SK-N-SH (cell line): Measurements from ENCODE around the gene VNN1. TPM values are rescaled to one million over a fixed set of nuclear protein-coding genes. Genes with fewer than 3 reads are reported as not detected.

Experiments
- CTCF ChIA-PET: fragments of 300-600, 350-600 bp; formaldehyde crosslinking; extraction: SDS; loops from one replicate; lab custom pipeline; 2021; lab: Yijun Ruan, JAX
- POLR2A ChIA-PET: fragments of 350-600 bp; sonication (Branson Sonifier 250); formaldehyde crosslinking; extraction: SDS; loops from one replicate; lab custom pipeline; 2020; ENCODE audit warnings: antibody characterized with exemption, inconsistent platforms; lab: Yijun Ruan, JAX
- DNase-seq: peaks from one replicate; pipeline ENCODE4 v3.0.0; 2012
- H2AFZ ChIP-seq: fragments of 200-600 bp; sonication (generic); 2 replicates; pipeline ENCODE4 v1.8.1; 2016; ENCODE audit warnings: antibody characterized with exemption, mild to moderate bottlenecking, low read depth
- H3F3A ChIP-seq: fragments of 200-600 bp; sonication (generic); replicated peaks from 2 replicates; pipeline ENCODE3; 2016; ENCODE audit warnings: antibody characterized with exemption, mild to moderate bottlenecking; ENCODE audit not compliant: insufficient read depth
- H3K27ac ChIP-seq, 2 experiments: fragments of 200-500 bp in 1 of 2; fragments of 200-600 bp in 1 of 2; sonication (Bioruptor generic) in 1 of 2; sonication (generic), shearing (Covaris generic) in 1 of 2; 2 replicates each; pipeline versions ENCODE4 v1.5.1 to v1.6.1; 2014 to 2016; ENCODE audit warnings: low read depth in 2 of 2, inconsistent platforms in 1 of 2, low read length in 1 of 2, mild to moderate bottlenecking in 1 of 2, mixed read lengths in 1 of 2
- H3K27me3 ChIP-seq: fragments of 200-600 bp; sonication (generic), shearing (Covaris generic); 2 replicates; pipeline ENCODE4 v1.6.1; 2016; ENCODE audit warnings: mixed run types; ENCODE audit not compliant: insufficient read depth
- H3K36me3 ChIP-seq, 2 experiments: fragments of 200-500 bp in 1 of 2; fragments of 200-600 bp in 1 of 2; sonication (Bioruptor generic) in 1 of 2; sonication (generic) in 1 of 2; replicated peaks in 1 of 2; 2 replicates each; pipeline versions ENCODE3 to v1.5.1; 2014 to 2016; ENCODE audit warnings: low read length in 1 of 2, mild to moderate bottlenecking in 1 of 2; ENCODE audit not compliant: insufficient read depth in 2 of 2, control insufficient read depth in 1 of 2
- H3K4me1 ChIP-seq, 2 experiments: fragments of 200-500 bp in 1 of 2; fragments of 200-600 bp in 1 of 2; sonication (Bioruptor generic) in 1 of 2; sonication (generic), shearing (Covaris generic) in 1 of 2; 2 replicates each; pipeline versions ENCODE4 v1.5.1 to v1.6.1; 2014 to 2016; ENCODE audit warnings: low read depth in 1 of 2, low read length in 1 of 2, mixed run types in 1 of 2; ENCODE audit not compliant: insufficient read depth in 2 of 2, control insufficient read depth in 1 of 2
- H3K4me2 ChIP-seq: fragments of 200-600 bp; sonication (generic), shearing (Covaris generic); 2 replicates; pipeline ENCODE4 v1.6.1; 2017; ENCODE audit warnings: mixed run types
- H3K4me3 ChIP-seq, 2 experiments: fragments of 200-500 bp in 1 of 2; fragments of 200-600 bp in 1 of 2; sonication (Bioruptor generic) in 1 of 2; sonication (generic), shearing (Covaris generic) in 1 of 2; 2 replicates each; pipeline versions ENCODE4 v1.5.1 to v1.8.1; 2014 to 2016; ENCODE audit warnings: low read depth in 2 of 2, inconsistent platforms in 1 of 2, low read length in 1 of 2, mild to moderate bottlenecking in 1 of 2, mixed read lengths in 1 of 2, moderate library complexity in 1 of 2
- H3K79me2 ChIP-seq: fragments of 200-600 bp; sonication (generic); 2 replicates; pipeline ENCODE4 v1.8.1; 2017; ENCODE audit warnings: mild to moderate bottlenecking; ENCODE audit not compliant: insufficient read depth
- H3K9ac ChIP-seq: fragments of 200-600 bp; sonication (generic); 2 replicates; pipeline ENCODE4 v1.6.1; 2017; ENCODE audit warnings: mixed run types
- H3K9me2 ChIP-seq: fragments of 200-600 bp; sonication (generic); 2 replicates; pipeline ENCODE4 v1.6.1; 2017; ENCODE audit warnings: mixed run types
- H3K9me3 ChIP-seq: fragments of 200-600 bp; sonication (generic); 2 replicates; pipeline ENCODE4 v1.6.1; 2017; ENCODE audit warnings: mixed run types, mild to moderate bottlenecking, moderate library complexity
- H4K20me1 ChIP-seq: fragments of 200-600 bp; sonication (generic); 2 replicates; pipeline ENCODE4 v1.6.1; 2017; ENCODE audit warnings: mild to moderate bottlenecking, mixed run types; ENCODE audit not compliant: insufficient read depth
- CHD2 ChIP-seq: fragments of 150-350 bp; IDR thresholded peaks from 2 replicates; pipeline ENCODE4 v1.6.1; 2018; ENCODE audit warnings: low read length; ENCODE audit not compliant: partially characterized antibody
- ELF1 ChIP-seq: IDR thresholded peaks from 2 replicates; pipeline ENCODE4 v1.4.0; 2012
- EP300 ChIP-seq, 2 experiments: IDR thresholded peaks; 2 replicates each; pipeline versions ENCODE4 v1.4.0 to v1.6.1; 2012; ENCODE audit warnings: borderline replicate concordance in 1 of 2, low read depth in 1 of 2, low read length in 1 of 2
- FOXJ3 ChIP-seq: sonication (generic); formaldehyde crosslinking; IDR thresholded peaks from 2 replicates; pipeline ENCODE4 v1.5.1; 2020; ENCODE audit warnings: mild to moderate bottlenecking, missing genetic modification reagents
- FOXM1 ChIP-seq: IDR thresholded peaks from 2 replicates; pipeline ENCODE4 v1.4.0; 2012; ENCODE audit warnings: low read depth, mild to moderate bottlenecking
- GABPA ChIP-seq: IDR thresholded peaks from 2 replicates; pipeline ENCODE4 v1.4.0; 2012; ENCODE audit warnings: low read depth, mild to moderate bottlenecking
- MEF2A ChIP-seq: IDR thresholded peaks from 2 replicates; pipeline ENCODE4 v1.4.0; 2012; ENCODE audit warnings: low read depth, borderline replicate concordance
- MXI1 ChIP-seq: IDR thresholded peaks from 2 replicates; pipeline ENCODE4 v1.6.1; 2012; ENCODE audit warnings: mild to moderate bottlenecking, low read depth, low read length, improper control_type of control experiment
- NFIC ChIP-seq: IDR thresholded peaks from 2 replicates; pipeline ENCODE4 v1.4.0; 2012; ENCODE audit warnings: borderline replicate concordance
- RAD21 ChIP-seq: IDR thresholded peaks from 2 replicates; pipeline ENCODE4 v1.6.1; 2012; ENCODE audit warnings: mild to moderate bottlenecking, low read length
- SMC3 ChIP-seq: IDR thresholded peaks from 2 replicates; pipeline ENCODE4 v1.6.1; 2012; ENCODE audit warnings: low read depth, low read length, improper control_type of control experiment
- TEAD4 ChIP-seq: IDR thresholded peaks from 2 replicates; pipeline ENCODE4 v1.4.0; 2012; ENCODE audit warnings: mild to moderate bottlenecking, borderline replicate concordance; ENCODE audit not compliant: insufficient read depth
- WGBS: methylation state at CpG from one replicate; pipeline ENCODE4 v1.1.6; 2017; ENCODE audit warnings: low lambda C conversion rate; 5-methylcytosine and 5-hydroxymethylcytosine counted together
- polyA plus RNA-seq, 3 experiments: library from polyadenylated mRNA; depleted of rRNA; stranded (reverse); fragments of >200 nt; gene quantifications; 2 replicates each; pipeline ENCODE4 v1.2.3, GENCODE V29; 2012
- TF ChIP-seq, protein P1 (sequence below): IDR thresholded peaks from 2 replicates; pipeline ENCODE4; 2012
- TF ChIP-seq, protein P2 (sequence below): IDR thresholded peaks from 2 replicates; pipeline ENCODE4 v1.4.0; 2012; ENCODE audit warnings: low read depth, borderline replicate concordance
- TF ChIP-seq, protein P3 (sequence below): fragments of 150-350 bp; IDR thresholded peaks from 2 replicates; pipeline ENCODE4 v1.6.1; 2017; ENCODE audit warnings: antibody characterized with exemption, low read length, low read depth, borderline replicate concordance
- TF ChIP-seq, protein P4 (sequence below): IDR thresholded peaks from 2 replicates; pipeline ENCODE4 v1.4.0; 2012; ENCODE audit warnings: low read depth, borderline replicate concordance
- TF ChIP-seq, protein P5 (sequence below): IDR thresholded peaks from 2 replicates; pipeline ENCODE4 v1.4.0; 2012; ENCODE audit warnings: low read depth
- TF ChIP-seq, protein P6 (sequence below): fragments of 200-600 bp; sonication (generic); IDR thresholded peaks from 2 replicates; pipeline ENCODE4 v1.6.1; 2017; ENCODE audit warnings: antibody characterized with exemption, mild to moderate bottlenecking, moderate library complexity

VNN1 gene
- polyA plus RNA-seq, 1 of the 3 experiments (the other 2 are of a cell fraction), result not detected

DNA sequence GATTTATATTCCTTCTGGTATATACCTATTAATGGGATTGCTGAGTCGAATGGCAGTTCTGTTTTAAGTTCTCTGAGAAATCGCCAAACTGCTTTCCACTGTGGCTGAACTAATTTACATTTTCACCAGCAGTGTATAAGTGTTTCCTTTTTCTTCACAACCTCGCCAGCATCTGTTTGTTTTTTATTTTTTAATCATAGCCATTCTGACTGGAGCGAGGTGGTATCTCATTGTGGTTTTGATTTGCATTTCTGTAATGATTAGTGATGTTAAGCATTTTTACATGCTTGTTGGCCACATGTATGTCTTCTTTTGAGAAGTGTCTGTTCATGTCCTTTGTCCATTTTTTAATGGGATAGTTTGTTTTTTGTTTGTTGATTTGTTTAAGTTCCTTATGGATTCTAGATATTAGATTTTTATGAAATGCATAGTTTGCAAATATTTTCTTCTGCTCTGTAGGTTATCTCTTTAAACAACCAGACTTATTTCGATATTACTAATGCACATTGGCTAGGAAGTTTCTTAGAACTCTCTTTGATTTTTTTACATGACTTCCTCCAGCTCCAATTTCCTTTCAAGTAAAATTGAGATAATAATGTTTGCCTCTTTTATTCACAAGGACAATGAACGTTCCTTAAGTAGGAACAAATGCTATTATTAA, 12.2 kb upstream of the VNN1 start:
- Histone ChIP-seq H3K4me1 (no peaks in the 10 kb centered on the region), H3K27me3 (peaks cover 17% of the 10 kb centered on the region; the same call in 1 of the 2 replicates), H3K4me3 (no peak overlapping the region), H3K4me2 (no peak overlapping the region), H3K9me3 (no peaks in the 10 kb centered on the region), H3K79me2 (no peaks in the 10 kb centered on the region), H3K36me3 (no peaks in the 10 kb centered on the region), H3K9me2 (no peaks in the 10 kb centered on the region), H3F3A (no peaks in the 10 kb centered on the region), H4K20me1 (no peaks in the 10 kb centered on the region), H3K27ac (no peak overlapping the region), H3K9ac (no peak overlapping the region), H2AFZ (no peak overlapping the region)
- ChIA-PET POLR2A (no interaction called here), CTCF (no interaction called here)
- DNase-seq, result no peak
- TF ChIP-seq, protein P1, sequence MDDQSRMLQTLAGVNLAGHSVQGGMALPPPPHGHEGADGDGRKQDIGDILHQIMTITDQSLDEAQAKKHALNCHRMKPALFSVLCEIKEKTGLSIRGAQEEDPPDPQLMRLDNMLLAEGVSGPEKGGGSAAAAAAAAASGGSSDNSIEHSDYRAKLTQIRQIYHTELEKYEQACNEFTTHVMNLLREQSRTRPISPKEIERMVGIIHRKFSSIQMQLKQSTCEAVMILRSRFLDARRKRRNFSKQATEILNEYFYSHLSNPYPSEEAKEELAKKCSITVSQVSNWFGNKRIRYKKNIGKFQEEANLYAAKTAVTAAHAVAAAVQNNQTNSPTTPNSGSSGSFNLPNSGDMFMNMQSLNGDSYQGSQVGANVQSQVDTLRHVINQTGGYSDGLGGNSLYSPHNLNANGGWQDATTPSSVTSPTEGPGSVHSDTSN, result no peak
- no peak for TF ChIP-seq FOXJ3
- no peak for TF ChIP-seq FOXM1
- TF ChIP-seq TEAD4, result no peak
- TF ChIP-seq, protein P2, sequence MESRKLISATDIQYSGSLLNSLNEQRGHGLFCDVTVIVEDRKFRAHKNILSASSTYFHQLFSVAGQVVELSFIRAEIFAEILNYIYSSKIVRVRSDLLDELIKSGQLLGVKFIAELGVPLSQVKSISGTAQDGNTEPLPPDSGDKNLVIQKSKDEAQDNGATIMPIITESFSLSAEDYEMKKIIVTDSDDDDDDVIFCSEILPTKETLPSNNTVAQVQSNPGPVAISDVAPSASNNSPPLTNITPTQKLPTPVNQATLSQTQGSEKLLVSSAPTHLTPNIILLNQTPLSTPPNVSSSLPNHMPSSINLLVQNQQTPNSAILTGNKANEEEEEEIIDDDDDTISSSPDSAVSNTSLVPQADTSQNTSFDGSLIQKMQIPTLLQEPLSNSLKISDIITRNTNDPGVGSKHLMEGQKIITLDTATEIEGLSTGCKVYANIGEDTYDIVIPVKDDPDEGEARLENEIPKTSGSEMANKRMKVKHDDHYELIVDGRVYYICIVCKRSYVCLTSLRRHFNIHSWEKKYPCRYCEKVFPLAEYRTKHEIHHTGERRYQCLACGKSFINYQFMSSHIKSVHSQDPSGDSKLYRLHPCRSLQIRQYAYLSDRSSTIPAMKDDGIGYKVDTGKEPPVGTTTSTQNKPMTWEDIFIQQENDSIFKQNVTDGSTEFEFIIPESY, result no peak
- no peak for TF ChIP-seq NFIC
- TF ChIP-seq MEF2A, result no peak
- TF ChIP-seq GABPA, result no peak
- TF ChIP-seq, protein P3, sequence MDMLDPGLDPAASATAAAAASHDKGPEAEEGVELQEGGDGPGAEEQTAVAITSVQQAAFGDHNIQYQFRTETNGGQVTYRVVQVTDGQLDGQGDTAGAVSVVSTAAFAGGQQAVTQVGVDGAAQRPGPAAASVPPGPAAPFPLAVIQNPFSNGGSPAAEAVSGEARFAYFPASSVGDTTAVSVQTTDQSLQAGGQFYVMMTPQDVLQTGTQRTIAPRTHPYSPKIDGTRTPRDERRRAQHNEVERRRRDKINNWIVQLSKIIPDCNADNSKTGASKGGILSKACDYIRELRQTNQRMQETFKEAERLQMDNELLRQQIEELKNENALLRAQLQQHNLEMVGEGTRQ, result no peak
- TF ChIP-seq RAD21, result no peak
- 3% methylated on average over 6 of the region's 6 CpGs for WGBS

DNA sequence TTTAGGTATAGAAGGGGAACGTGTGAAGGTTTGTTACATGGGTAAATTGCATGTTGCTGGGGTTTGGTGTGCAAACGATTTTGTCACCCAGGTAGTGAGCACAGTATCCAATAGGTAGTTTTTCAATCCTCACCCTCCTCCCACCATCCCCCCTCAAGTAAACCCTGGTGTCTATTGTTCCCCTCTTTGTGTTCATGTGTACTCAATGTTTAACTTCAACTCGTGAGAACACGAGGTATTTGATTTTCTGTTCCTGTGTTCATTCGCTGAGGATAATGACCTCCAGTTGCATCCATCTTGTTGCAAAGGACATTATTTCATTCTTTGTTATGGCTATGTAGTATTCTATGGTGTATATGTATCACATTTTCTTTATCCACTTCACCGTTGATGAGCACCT, 11.6 kb upstream of the VNN1 start:
- H3K4me2 ChIP-seq, result no peak overlapping the region
- H3K36me3 ChIP-seq, result no peaks in the 10 kb centered on the region
- H4K20me1 ChIP-seq, result no peaks in the 10 kb centered on the region
- no peak overlapping the region for H3K9ac ChIP-seq
- H3K4me1 ChIP-seq, result no peaks in the 10 kb centered on the region
- no peak overlapping the region for H3K27ac ChIP-seq
- no peak overlapping the region for H3K4me3 ChIP-seq
- peaks cover 23% of the 10 kb centered on the region; the same call in 1 of the 2 replicates for H3K27me3 ChIP-seq
- ChIA-PET CTCF (no interaction called here), POLR2A (no interaction called here)
- H3K79me2 ChIP-seq, result no peaks in the 10 kb centered on the region
- H3K9me2 ChIP-seq, result no peaks in the 10 kb centered on the region
- 7% methylated on average over 6 of the region's 6 CpGs for WGBS
- DNase-seq, result no peak
- no peak overlapping the region for H2AFZ ChIP-seq
- no peaks in the 10 kb centered on the region for H3K9me3 ChIP-seq
- no peaks in the 10 kb centered on the region for H3F3A ChIP-seq
- TF ChIP-seq FOXM1 (no peak), SMC3 (no peak), FOXJ3 (no peak), EP300 (IDR thresholded peaks at IDR 0.05; ENCODE audit: borderline replicate concordance in 1 of 2, low read depth in 1 of 2, low read length in 1 of 2) (no peak), ELF1 (no peak), CHD2 (no peak), GABPA (no peak), MXI1 (no peak)
- TF ChIP-seq, protein P4, sequence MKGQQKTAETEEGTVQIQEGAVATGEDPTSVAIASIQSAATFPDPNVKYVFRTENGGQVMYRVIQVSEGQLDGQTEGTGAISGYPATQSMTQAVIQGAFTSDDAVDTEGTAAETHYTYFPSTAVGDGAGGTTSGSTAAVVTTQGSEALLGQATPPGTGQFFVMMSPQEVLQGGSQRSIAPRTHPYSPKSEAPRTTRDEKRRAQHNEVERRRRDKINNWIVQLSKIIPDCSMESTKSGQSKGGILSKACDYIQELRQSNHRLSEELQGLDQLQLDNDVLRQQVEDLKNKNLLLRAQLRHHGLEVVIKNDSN, result no peak
- TF ChIP-seq, protein P5, sequence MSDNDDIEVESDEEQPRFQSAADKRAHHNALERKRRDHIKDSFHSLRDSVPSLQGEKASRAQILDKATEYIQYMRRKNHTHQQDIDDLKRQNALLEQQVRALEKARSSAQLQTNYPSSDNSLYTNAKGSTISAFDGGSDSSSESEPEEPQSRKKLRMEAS, result no peak
- TF ChIP-seq, protein P1, result no peak
- TF ChIP-seq, protein P3, result no peak
- TF ChIP-seq, protein P6, sequence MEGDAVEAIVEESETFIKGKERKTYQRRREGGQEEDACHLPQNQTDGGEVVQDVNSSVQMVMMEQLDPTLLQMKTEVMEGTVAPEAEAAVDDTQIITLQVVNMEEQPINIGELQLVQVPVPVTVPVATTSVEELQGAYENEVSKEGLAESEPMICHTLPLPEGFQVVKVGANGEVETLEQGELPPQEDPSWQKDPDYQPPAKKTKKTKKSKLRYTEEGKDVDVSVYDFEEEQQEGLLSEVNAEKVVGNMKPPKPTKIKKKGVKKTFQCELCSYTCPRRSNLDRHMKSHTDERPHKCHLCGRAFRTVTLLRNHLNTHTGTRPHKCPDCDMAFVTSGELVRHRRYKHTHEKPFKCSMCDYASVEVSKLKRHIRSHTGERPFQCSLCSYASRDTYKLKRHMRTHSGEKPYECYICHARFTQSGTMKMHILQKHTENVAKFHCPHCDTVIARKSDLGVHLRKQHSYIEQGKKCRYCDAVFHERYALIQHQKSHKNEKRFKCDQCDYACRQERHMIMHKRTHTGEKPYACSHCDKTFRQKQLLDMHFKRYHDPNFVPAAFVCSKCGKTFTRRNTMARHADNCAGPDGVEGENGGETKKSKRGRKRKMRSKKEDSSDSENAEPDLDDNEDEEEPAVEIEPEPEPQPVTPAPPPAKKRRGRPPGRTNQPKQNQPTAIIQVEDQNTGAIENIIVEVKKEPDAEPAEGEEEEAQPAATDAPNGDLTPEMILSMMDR, result no peak
